HG02970 (cell line): ENCODE measurements around the gene KATNAL2.
"Not testable (repeated sequence)": the region's sequence is repeated elsewhere in the genome, so short reads cannot be mapped to it uniquely, and the experiment has no call there.

Experiments
- ATAC-seq: cut with Tn5 transposase; IDR thresholded peaks from one replicate; pipeline ENCODE4 v1.9.1; 2021; ENCODE audit warnings: mild to moderate bottlenecking, moderate library complexity, moderate number of reproducible peaks; ENCODE audit not compliant: unreplicated experiment, low FRiP score

The KATNAL2 gene

DNA sequence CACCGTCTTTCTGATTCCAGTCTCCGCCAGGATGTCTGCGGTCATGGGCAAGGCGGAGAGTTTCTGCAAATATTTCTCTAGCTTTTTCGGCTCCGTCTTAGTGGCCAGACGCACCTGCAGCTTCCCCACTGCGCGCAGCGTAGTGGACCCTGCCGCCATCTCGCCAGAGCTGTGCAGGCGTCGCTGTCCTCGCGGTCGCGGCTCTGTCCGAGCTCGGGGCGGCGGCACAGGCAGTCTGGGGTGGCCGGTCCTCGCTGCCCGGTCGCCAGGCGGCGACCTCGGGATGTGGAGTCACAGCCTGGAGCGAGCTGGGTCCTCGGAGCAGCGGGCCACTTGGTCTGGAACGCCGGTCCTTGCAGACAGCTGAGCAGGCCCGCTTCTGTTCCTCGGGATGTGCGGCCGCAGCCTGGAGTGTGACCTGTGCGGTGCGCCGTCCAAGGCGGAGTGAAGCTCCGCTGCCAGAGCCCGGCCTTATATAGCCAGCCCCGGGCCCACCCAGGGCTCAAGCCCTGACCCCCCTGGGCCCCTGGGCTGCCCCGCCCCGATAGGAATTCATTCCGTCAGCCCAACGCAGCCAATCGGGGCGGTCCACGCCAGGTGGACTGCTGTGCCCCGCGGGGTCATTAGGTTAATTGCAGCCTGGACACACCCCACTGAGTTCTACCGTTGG, 112.4 kb downstream of the KATNAL2 start:
- ATAC-seq = not testable (repeated sequence)

DNA sequence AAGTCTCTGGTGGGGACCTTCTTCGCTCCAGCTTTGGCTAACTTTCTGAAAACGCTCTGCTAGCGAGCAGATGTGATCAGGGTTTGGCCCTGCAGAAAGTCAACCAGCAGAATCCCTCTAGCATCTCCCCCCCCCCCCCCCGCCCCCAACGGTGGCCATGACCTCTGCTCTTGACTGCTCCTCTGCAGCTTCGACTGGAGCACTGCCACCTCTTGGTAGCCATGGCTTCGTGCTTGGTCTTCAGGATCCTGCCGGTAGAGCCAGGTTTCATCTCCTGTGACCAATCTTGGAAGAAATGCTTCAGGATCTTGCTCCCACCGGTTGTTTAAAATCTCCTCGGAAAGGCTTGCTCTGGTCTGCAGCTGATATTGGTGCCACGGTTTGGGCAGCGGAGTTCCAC, 113.5 kb downstream of the KATNAL2 start:
- ATAC-seq = not testable (repeated sequence)

DNA sequence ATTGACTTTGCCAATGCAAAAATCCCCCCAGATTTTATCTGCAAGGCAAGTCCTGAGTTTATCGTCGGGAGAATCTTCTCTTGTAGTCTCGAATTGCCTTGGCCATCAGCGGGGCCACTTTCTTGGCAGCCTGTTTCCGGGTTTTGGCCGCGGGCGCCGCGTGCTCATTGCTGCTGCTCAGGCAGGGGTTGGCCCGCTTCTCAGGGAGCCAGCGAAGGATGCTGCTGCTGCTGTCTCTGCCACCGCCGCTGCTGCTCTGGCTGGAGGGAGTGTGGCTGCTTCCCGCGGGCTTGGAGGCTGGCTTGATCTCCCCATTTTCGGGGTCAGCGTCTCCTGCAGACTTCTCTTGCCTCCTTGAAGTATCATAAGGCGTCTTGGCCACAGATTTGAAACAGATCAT, 115.5 kb downstream of the KATNAL2 start:
- no peak for ATAC-seq

DNA sequence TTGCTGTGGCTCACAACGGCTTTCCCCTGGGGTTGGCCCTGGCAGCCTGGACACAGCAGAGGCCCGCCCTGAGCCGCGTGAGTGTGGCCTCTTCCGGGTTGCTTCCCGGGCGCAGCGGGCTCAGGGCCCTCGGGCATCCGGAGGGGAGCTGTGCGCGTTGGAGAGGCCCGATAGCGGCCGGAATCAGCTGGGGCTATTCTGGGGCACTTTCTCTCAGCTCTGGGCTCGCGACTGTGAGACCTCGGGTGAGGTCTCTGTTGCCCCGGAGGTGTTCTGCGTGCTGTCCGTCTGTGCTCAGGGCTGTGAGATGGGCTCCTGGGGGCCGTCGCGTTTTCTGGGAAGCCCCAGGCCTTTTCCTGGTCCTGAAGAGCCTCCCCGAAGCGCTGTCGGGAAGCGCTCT, 117.2 kb downstream of the KATNAL2 start:
- ATAC-seq = not testable (repeated sequence)

DNA sequence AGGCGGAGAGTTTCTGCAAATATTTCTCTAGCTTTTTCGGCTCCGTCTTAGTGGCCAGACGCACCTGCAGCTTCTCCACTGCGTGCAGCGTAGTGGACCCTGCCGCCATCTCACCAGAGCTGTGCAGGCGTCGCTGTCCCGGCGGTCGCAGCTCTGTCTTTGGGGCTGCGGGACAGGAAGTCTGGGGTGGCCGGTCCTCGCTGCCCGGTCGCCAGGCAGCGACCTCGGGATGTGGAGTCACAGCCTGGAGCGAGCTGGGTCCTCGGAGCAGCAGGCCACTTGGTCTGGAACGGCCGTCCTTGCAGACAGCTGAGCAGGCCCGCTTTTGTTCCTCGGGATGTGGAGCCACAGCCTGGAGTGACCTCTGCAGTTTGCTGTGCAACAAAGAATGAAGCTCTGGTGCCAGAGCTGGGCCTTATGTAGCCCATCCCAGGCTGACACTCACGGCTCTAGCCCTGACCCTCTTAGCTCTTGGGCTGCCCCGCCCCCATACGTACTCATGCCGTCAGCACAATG, 117.8 kb downstream of the KATNAL2 start, which contains the start of gene ELOA2:
Gene ELOA2 (minus strand): TSS at position 466 of the 516 bp plus-strand sequence. CDS start 357 bp downstream, at position 109.
- no peak for ATAC-seq

DNA sequence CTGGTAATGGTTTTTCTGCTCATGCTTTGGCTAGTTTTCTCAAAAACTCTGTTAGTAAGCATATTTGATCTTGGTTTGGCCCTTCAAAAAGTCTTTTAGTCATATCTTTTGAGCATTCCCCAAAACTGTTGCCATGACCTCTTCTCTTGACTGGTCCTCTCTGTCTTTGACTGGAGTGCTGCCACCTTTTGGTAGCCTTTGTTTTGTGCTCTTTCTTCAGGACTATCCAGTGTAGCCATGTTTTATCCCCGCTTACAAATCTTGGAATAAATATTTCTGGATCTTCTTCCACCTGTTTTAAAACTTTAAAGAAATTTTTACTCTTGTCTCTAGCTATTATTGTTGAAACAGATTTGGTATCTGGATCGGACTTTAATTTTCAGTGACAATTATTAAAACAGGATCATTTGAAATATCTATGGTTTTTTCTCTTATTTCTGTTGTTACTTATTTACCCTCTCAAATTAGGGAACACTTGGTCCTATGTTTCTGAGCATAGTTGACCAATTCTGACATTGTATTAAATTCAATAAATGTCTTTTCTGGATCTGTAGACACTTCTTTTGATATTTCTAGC, 119.0 kb downstream of the KATNAL2 start:
- ATAC-seq = no peak

DNA sequence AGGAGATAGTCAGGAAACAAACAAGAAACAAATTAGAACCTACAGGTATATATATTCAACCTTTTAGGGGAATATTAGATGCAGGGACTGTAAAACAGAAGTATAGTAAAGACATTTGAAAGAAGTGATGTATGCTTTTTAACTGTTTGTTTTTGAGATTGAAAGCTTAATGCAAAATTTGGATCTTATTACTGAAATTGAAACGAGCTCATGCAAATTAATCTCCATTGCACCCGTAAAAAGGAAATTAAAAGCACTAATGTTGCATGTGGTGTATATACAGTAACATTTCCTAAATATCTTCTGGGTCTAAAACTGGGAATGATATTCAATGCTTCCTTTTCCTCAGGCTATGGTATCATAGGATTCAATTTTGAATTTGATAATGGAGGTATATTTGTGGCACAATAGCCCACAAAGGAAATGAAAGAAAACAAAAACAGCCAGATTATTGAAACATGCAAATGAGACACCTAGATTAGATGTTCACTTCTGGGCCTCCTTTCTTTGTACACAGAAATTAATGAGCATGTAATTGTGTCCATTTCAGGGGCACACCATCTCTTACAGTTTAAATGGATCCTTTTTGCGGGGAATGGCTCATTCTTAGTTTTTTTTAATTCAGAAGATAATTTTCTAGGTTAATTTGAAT, 119.7 kb downstream of the KATNAL2 start:
- ATAC-seq = no peak

DNA sequence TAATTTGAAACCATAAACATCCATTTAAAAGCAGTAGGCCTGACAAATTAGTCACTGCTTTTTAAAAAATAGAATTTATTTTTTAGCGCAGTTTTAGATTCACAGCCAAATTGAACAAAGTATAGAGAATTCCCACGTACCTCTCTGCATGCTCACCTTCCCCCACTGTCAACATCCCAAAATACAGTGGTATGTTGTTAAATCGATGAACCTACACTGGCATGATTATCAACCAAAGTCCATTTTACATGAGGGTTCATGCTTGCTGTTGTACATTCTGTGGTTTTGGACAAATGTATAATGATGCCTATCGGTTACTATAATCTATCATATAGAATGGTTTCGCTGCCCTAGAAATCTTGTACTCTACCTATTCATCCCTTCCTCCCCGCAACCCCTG, 123.6 kb downstream of the KATNAL2 start:
- ATAC-seq = no peak

DNA sequence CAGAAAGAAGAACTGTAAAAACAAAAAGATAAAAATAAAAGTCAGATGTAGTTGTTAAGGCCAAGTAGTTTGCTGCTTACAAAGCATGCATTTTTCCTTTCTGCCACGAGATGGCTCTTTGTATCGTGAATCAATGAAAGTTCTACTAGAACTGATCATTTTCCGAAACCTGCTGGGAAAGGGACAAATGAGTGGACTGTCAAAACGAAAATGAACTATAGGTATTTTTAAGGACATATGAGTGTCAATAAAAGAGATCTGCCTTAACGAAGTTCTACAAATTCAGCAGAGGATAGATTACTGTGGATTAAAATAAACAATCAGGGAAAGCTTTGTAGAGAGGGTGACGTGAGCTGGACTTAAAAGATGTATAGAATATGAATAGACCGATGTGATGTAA, 133.1 kb downstream of the KATNAL2 start:
- ATAC-seq = no peak

DNA sequence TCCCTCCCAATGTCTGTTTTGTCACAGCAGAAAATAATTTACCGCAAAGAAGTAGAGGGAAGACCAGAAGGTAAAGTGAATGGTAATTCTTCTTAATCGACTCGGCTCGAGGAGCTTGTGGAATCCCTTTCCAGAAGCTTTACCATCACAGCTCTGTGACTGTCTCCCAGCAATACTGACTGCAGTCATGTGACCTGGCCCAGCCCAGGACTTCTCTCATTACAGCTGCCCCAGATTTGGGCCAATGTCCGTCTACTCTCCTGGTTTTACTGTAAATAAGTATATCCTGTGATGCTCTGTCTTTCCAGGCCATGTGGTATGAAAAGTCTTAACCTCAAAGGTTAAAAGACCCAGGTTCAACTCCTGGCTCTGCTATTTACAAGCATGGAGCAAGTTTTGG, 137.0 kb downstream of the KATNAL2 start:
- ATAC-seq = no peak

DNA sequence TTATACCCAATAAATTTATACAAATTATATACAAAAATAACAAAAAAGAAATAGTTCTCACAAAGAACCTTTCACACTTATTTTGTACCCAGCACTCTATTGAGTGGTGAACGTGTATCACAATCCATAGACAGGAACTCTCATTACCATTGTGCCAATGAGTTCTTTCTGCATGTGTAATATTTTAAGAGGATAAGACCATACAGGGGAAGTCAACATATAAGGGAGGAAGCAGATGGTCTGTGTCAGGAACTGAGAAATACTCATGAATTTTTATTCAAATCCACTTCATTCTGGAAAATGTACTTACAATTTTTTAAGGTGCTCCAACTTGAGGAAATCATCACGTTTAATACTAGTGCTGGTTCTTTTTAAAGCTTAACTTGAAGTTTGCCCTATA, 145.1 kb downstream of the KATNAL2 start:
- no peak for ATAC-seq

DNA sequence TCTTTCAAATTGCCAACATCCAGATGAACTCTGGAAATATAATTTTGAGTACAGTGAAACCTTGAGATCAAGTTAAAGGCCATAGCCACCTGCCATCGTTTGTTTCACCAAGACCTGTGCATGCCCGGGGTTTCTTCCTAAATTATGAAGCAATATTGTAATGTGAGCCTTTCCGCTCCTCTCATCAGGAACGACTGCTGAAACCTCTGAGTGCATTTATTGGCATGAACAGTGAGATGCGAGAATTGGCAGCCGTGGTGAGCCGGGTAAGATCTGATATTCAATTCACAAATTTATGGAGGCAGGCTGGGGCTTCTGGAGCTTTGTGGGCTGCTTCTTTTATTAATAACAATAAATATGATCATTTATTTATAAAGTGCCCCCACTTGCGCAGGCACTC, 145.7 kb downstream of the KATNAL2 start:
- ATAC-seq = no peak

DNA sequence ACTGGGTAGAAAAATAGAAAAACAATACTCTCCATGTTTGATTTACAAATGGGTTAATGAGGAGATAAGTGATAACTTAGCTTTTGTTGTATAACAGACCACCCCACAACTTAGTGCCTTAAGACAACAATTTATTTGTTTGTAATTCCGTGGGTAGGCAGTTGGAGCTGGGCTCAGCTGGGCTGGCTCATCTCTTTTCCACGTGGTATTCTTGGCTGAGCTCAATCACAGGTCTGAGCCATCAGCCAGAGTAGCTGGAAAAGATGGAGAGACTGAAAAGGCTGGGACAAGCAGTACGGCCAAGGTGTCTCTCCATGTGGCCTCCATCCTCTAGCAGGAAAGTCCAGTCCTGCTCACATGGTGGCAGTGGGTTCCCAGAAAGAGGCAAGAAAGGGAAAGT, 150.2 kb downstream of the KATNAL2 start:
- no peak for ATAC-seq

DNA sequence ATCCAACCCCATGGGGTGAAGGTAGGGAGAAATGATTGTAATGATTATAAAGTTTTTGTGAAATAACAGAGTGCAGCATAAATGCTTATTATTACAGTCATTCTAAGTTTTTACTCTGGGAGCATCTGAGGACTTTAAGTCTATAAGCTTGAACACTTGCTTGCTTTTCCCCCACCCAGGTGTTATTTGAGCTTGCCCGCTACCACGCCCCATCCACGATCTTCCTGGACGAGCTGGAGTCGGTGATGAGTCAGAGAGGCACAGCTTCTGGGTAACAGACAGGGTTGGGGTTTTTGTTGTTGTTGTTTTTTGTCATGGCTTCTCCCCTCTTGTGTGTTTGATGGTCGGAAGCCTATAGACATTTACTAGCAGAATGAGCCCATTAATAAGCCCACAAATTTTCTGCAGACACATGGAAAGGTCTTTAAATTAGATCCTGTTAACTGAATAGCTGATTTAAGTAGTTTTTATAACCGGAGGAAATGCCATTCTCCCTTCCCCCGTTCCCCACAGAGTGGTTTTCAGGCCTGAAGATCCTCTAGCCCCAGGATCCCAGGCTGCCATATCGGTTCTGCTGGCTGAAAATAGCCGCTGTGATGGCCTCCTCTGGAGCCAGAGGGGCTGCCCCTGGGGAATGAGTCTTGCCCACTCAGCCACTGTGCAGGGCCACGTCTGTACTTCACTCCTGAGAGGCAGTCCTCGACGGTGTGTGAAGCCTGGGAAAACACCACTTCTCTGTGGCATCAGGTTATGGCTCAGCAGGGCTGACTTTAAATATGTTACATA, 157.9 kb downstream of the KATNAL2 start:
- no peak for ATAC-seq

DNA sequence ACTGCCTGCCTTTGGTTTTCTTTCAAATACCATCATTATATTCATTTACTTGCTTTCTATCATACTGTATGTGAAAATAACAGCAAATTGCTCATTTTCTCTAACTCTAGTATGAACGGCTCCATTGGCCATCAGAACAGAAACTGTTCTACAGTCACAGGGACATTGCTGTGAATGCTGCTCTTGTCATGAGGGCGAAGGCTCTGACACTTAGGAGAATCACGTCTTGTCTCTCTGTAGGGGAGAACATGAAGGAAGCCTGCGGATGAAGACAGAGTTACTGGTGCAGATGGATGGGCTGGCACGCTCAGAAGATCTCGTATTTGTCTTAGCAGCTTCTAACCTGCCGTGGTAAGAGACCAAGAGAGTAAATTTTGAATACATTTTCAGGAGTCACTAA, 159.7 kb downstream of the KATNAL2 start:
- no peak for ATAC-seq

DNA sequence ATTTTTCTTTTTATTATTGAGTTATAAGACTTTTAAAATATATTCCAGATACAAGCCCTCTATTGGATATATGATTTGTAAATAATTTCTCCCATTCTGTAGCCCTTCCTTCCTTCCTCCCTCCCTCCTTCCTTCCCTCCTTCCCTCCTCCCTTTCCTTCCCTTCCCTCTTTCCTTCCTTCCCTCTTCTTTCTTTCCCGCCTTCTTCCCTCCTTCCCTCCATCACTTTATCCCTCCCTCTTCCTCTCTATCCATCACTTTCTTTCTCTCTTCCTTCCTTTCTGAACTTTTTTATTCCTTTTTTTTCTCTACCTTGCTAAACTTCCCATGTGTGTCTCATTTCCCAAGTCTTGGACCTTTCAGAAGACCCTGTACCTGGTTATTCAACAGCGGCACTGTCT, 163.5 kb downstream of the KATNAL2 start:
- no peak for ATAC-seq

DNA sequence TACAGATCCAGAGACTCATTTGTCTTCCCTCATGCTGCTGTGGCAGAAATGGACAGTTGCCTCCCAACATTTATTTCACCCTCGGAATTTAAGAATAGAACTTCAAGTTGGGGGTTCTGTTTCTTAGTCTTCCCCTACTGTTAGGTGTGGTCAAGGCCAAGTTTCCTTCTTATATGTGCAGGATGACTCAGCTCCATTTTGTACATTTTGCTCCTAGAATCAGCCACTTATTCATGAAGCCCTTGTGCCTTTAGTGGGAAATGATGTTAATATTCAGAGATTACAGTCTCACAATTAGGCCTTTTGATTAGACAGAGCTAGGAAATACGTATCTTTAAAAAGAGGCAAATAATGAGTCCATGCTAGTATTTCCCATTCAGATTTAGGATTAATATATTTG, 164.2 kb downstream of the KATNAL2 start:
- ATAC-seq = no peak

DNA sequence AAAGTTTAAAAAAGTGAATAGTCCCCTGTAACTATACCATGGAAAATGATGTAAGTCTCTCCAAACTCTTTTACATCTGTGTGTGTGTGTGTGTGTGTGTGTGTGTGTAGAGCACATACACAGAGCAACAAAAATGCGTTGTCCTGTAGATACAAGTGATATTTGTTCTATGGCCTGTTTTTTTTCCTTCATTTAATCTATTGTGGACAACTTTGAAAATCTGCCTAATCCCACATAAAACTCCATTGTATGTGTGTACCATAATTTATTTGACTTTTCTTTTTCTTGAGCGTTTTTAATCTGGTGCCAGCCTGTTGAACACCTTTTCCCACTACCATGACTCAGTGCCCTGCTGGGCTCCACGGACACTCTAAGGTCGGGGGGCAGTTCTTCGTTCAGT, 170.3 kb downstream of the KATNAL2 start:
- ATAC-seq = no peak

DNA sequence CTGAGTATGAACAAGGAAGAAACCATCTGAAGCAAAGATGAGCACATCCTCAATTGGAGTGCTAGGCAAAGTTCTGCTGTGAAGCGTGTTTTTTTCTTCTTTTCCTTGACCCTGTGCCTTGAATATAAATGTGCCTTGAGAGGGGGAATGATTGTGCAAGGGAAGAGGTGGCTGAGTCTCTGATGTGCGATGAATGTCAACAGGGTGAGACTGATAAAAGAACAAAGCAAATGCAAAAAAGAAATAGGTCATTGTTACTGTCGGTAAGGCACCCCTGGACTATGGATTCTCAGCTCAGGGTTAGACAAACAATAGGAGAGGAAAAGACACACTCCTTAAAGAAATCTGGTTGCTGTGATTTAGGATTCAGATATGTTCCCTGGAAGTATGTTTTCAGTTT, 178.4 kb downstream of the KATNAL2 start:
- ATAC-seq = no peak

DNA sequence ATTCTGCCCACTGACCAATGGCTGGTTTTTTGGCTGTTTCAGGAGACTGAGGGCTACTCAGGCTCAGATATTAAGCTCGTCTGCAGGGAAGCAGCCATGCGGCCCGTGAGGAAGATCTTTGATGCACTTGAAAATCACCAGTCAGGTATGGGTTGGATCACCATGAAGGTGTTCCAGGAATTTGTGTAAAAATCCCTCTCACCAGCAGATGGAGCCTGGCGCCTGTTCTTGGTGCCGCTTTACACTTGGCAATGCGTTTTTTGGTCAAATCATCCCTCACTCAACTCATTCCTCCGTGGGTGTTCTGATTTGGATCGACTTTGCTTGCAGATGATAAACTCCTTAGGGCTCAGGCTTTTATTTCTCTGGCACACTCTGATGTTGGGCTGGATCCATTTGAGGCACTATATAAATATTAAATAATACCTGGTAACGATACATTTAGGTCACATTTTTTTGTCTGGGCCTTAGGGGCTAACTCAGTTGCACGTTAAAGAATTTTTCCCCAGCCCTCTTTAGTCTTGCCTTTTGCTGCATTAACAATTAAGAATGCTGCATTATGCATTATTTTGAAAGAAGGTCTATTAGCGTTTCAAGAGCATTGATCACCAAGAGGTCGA, 182.9 kb downstream of the KATNAL2 start:
- no peak for ATAC-seq

DNA sequence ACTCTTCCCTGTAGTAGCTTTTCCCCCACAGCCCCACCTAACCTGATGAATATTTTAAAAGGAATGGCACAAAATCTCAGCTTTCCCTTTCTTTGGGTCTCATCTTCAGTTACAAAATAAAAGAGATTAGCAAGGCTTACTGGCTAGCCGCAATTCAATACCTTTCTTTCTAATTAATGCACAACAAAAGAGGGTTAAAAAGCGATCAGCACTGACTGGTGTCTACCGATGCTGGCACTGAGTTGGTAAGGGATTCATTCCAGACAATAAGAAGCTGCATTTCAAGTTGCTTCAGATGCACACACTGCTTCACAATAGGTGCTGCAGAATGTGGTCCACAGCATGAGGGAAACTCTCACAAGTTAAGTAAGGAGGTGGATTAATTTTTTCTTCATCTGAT, 191.0 kb downstream of the KATNAL2 start:
- no peak for ATAC-seq
